NCI-H2227 treated with DMSO at 0.1 percent for 48 hours (cell line): ENCODE measurements around the gene PON1.

Experiments used
- DNase-seq: peaks from one replicate; lab custom pipeline; 2025; lab: John Stamatoyannopoulos, UW

Gene PON1

DNA sequence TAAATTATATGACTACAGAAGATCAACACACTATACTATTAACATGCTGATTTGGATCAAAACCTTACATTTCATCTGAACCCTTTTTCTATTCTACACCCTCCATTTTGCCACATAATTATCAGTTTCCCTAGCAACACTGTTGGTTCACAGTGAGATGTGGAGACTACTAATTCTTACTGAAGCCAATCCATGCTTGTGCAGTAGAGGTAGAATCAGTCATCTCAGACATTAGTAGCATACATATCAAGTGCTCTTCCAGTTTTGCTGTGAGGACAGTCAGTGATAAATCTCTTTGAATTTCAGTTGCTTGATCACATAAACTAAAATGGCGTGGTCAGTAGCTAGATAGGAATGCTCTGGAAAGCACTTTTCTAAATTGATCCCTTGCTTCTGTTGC, 70.3 kb downstream of the PON1 start:
- DNase-seq, result peak; percentile 26

GRCh38 chr7:95251966-95252365, 72.4 kb downstream of the PON1 start:
- no peak for DNase-seq

GRCh38 chr7:95250571-95250970, 73.8 kb downstream of the PON1 start:
- DNase-seq, result no peak
